ENCODE measurements around the gene HEXIM1.

Gene HEXIM1

DNA sequence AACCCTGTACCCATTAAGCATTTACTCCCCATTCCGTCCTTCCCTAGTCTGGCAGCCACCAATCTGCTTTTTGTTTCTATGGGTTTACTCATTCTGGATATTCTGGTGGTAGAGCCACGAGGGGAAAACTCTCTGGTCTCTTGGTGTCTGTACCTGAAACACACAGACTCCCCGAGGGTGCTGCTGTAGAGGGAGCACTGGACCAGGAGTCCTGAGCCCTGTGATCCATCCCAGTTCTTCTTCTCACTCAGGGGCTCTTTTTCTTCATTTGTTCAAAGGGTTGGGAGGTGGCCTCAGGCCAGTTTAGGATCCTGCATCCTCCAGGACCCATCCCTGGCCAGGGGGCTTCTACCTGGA is 27.5 kb downstream of the HEXIM1 start:
- no peak for DNase-seq

DNA sequence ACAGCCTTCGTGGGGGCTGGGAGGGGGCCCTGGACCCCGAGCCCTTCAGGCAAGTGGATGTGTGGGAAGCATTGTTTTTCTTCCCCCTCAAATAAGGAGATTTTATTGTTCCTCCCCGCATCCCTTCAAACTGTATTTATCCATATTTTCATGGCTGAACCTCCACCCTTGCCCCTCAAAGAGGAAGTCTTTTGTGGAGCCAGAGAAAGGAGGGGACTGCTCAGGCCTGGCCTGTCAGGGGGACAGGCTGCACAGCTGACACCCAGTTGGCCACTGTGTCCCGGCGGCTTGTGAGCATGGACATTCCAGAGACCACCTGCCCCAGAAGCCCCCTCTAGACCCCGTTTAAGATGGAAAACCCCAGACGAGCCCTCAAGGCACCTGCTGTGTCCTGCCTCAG is 29.3 kb downstream of the HEXIM1 start:
- no peak for DNase-seq

DNA sequence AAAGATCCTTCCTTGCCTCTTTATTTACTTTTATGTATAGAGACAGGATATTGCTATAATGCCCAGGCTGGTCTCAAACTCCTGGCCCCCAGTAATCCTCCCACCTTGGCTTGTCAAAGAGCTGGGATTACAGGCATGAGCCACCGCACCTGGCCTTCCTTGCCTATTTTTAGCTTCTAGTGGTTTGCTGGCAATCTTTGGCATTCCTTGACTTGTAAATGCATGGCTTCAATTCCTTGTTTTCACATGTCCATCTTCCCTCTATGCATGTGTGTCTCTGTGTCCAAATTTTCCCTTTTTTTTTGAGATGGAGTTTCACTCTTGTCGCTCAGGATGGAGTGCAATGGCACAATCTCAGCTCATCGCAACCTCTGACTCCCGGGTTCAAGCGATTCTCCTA is 35.9 kb downstream of the HEXIM1 start:
- no peak for DNase-seq

DNA sequence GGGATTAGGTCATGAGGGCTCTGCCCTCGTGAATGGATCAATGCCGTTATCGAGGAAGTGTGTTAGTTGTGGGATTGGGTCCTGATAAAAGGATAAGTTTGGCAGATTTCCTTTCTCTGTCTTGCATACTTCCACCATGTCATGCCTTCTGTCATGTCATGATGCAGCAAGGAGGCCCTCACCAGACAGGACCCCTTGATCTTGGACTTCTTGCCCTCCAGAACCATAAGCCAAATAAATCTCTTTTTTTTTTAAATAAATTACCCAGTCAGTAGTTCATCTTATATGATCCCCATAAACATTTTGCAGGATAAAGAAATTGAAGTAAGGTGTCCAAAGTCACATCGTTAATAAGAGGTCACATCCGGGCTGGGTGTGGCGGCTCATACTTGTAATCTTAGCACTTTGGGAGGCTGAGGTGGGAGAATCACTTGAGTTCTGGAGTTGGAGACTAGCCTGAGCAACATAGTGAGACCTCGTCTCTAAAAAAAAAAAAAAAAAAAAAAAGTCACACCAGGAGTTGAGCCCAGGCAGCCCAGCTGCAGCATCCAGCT is 38.6 kb downstream of the HEXIM1 start:
- DNase-seq: no peak

DNA sequence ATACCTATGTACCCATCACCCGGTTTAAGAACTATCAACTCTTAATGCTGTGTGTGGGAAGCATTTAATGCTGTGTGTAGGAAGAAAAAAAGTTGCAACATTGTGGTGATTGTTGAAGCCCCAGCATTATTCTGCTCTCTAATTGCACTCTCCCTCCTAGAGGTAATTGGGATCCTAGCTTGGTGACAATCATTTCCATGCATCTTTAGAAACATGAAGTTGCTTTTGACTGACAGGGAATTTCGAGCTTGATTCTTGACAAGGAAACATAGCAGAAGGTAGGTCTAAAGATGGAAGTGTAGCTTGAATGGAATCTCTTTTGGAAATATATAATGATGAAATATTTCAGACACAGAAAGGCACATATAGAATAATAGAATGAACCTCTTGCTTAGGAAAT is 40.7 kb downstream of the HEXIM1 start:
- no peak for DNase-seq

DNA sequence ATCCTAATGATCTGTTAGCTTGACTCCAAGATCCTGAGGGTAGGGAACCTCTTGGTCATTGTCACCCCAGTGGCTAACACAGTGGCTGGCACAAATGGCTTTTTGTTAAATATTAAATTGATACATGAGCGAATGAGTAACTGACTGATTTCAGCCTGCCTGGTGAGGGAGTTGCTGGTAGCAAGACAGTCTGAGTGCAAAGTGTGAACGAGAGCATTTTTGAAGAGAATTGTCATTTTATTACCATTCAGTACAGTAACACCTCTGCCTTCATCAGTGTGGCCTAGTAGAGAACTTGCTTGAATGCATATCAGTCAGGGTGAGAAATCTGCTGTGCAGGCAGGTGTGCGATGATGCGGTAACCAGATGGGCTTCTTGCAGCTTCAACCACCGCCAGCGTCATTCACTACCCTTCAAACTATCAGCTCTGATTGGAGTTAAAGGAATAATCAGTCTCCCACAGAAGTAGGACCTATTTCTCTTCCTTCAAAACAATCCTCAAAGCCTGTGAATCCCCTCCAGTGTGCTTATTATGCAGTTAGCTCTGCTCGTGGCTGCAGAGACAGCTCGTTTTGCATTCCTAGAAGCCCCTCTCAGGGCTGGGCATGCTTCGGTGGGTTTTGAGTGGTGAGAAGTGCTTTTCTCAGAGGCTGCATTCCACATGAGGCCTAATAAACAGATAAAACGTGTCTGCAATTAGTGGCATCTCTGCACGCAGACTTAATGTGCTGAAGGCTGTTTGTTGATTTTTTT is 42.4 kb downstream of the HEXIM1 start:
- DNase-seq: no peak

DNA sequence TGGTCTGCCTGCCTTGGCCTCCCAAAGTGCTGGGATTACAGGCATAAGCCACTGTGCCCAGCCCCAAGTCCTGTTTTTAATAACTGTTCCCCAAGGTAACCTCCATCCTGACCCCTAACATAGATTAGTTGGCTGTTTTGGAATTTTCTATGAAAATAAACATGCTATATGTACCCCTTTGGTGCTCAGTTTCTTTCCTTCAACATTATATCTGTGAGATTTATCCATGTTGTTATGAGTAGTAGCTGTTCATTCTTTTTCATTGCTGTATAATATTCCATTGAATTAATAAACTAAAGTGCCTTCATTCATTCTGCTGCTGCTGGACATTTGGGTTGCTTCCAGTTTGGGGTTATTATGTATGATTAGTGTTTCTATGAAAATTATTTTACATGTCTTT is 47.1 kb downstream of the HEXIM1 start:
- DNase-seq: no peak

DNA sequence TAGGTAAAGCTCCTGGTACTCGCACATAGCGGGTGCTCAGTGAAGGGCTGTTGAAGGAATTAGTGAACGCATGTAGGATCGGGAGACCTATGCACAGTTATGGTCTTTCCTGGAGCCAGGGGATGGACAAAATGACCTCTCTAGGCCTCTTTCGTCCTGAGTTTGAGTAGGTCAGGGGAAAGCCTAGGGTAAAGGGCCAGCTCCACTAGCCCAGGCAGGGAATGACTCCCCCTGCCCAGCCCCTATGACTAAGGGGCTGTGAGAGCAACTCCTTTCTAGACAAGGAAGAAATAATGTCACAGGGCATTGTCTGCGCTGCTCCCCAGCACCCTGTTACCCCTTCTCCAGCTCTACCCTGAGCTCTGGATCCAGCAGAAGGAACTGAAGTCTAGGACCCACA is 48.8 kb downstream of the HEXIM1 start:
- DNase-seq: no peak

DNA sequence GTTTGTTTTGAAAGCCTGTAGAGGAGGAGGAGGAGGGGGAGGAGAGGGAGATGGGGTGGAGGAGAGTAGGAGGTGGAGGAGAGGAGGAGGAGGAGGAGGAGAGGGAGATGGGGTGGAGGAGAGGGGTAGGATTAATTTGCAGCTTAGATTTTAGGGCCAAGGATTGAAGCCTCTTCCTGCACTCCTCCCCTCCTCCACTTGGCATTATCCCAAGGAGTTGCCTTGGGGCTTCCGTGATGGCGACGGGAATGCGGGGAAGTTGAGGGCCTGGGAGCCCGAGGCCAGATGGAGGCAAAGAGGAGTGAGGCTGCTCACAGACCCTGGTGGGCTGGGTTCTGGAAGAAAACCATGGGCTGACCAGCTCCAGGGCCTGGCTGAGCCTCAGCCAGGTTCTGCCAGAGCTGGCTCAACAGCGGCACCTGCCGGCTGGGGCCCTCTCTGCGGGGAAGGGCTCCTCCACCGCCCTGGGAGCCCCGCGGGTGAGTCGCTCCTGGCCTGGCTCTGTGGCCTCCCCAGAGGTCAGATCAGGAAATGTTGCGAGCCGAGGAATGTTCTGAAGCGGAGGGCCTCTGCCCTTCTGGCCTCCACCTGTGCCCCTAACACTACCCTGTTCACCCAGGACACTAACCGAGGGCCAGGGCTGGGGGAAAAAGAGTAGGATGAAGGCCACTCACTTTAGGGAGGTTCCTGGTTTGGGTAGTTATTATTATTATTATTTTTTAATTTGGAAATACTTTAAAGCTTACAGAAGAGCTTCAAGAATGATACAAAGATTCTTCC is 49.5 kb downstream of the HEXIM1 start:
- peak; percentile 84 to 85 for DNase-seq

DNA sequence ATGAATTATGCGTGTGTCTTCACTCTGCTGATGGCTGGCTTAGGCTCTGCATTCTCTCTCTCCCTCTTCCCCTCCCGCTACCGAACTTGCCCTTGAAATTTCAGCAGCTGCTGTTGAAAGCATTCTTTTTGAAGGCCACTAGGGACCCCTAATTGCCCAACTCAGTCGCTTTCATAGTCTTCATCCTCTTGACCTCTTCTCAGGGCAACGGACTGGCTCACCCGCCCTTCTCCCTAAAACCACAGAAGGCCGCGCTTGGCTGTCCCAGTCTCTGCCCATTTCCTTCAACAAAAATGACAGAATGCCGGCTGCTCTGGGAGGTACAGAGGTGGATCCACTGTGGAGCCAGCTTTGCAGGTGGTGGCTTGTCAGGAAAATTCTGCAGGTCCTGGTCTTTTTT is 52.4 kb downstream of the HEXIM1 start:
- DNase-seq: no peak

DNA sequence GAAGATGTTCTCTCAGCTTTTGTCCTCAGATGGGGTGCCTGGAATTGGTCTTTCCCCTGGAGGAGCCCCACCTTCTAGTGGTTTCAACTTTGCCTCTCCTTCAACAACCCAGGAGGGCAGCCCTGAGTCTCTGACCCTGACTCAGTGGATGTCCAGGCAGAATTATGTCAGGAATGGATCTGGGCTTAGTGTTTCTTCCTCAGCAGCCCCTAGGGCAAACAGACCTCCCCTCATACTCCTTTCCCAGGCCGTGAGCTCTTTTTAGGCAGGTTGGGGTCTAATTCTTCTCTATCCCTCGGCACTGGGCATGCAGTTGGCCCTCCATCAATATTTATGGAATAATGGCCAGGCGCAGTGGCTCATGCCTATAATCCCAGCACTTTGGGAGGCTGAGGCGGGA is 53.2 kb downstream of the HEXIM1 start:
- no peak for DNase-seq
